Kidney tubule cell (primary cell): ENCODE measurements around the gene OR52N1.
A peak's percentile ranks its signal among the peaks of the same experiment; 100 is the strongest.

ENCODE experiments used
- DNase-seq: peaks from one replicate; pipeline ENCODE4 v3.0.0-alpha.2; 2018; ENCODE audit warnings: low spot score

The OR52N1 gene

DNA sequence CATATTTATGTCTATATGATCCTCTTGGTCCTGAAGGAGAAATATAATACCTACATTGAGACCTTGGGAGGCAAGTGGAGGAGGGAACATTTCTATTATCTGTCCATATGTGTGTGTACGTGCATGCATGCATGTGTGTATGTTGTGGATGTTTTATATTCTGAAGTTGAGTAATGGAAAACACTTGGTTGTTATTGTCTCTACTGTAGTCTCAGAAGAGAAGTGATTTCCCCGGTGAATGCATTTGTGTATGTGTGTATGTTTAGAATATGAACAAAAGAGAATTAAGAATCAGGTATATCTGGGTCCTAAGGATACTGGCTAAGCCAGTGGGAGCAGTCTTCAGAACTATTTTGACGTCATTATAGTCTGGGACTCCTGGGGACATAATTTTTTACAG, at the start of gene OR52N1:
Gene OR52N1, minus strand, starts transcription at position 101 of the 400 bp plus-strand sequence. CDS start 2,449 bp downstream, outside the sequence.
- DNase-seq, result no peak

DNA sequence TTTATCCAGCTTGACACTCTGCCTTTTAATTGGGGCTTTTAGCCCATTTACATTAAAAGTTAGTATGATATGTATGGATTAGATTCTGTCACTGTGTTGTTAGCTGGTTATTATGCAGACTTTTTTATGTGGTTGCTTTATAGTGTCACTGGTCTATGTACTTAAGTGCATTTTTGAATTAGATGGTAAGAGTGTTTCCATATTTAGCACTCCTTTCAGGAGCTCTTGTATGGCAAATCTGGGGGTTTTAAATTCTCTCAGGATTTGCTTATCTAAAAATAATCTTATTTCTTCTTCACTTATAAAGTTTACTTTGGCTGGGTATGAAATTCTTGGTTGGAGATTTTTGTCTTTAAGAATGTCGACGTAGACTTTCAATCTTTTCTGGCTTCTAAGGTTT, 46.6 kb upstream of the OR52N1 start:
- no peak for DNase-seq

DNA sequence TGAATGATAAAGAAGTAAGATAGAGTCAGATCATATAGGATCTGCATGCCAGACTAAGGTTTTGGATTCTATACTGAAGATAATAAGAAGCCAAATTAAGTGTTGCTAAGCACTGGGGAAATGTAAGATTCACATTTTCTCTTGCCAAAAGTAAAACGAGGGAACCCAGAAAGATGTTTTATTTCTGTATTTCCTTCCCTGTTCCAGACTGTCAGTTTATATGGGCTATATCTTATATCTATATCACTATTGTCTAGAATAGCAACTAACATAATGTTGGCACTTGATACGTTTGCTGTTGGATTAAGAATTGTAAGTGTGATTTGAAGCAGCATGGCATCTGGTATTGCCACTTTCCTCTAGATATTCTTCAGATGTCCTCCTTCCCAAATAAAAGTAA, 42.4 kb upstream of the OR52N1 start:
- DNase-seq, result no peak

DNA sequence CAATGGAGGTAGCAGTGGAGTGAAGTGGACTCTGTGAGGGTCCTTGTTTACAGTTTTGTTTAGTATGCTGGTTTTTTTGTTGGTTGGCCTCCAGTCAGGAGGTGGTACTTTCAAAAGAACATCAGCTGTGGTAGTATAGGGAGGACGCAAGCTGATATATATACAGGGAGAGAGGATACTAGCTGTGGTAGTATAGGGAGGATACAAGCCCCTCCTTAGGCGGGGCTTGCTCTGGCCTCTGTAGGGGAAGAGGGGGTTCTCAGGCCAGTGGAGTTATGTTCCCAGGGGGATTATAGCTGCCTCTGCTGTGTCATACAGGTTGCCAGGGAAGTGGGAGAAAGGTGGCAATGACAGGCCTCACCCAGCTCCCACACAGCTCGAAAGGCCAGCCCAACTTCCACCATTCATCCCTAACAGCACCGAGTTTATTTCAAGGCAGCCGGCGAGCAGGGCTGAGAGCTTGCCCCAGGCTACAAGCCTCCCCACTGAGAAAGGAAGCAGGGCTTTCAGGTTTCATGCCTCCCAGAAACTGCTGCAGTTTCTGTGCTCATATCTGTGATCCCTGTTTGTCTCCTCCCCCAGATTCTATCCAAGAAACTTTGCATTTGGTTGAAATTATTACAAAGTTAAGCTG, 40.2 kb upstream of the OR52N1 start:
- DNase-seq, result no peak

DNA sequence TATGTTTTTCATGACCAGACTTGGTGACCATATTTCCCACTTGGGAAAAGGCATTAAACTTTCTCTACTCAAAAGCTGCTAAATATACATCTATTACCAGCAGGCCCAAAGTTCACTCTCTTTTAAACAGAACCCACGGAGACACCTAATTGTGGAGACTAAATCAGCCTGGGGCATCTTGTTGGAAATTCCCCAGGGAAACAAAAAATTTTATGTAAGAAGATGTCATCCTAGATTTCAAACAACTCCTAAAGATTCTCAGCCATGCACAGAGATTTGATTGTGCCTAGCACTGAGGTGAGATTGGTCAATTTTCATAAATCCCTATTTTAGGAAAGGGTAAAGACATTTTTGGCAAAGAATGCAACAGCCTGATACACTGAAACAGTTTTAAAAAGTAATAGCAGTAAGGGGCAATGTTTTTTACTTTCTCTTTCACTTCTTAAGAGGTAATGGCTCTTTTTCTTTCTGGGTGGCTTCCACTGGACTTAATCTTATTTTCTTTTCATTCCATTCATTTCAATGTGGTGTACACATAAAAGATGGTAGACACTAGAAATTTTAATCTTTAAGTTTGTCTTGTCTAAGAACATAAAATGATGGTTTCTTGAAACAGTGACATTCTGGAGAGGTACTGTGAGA, 27.3 kb upstream of the OR52N1 start:
- DNase-seq, result no peak

DNA sequence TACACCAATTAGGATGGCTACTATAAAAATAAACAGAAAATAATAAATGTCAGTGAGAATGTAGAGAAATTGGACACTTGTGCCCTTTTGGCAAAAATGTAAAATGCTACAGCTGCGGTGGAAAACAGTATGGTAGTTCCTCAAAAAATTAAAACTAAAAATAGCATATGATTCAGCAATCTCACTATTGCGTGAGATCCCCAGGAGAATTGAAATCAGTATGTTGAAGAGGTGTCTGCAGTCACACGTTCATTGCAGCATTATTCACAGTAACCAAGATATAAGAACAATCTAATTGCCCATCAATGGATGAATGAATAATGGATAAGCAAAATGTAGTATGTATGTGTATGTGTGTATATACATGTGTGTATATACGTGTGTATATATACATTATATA, 24.5 kb upstream of the OR52N1 start:
- no peak for DNase-seq

DNA sequence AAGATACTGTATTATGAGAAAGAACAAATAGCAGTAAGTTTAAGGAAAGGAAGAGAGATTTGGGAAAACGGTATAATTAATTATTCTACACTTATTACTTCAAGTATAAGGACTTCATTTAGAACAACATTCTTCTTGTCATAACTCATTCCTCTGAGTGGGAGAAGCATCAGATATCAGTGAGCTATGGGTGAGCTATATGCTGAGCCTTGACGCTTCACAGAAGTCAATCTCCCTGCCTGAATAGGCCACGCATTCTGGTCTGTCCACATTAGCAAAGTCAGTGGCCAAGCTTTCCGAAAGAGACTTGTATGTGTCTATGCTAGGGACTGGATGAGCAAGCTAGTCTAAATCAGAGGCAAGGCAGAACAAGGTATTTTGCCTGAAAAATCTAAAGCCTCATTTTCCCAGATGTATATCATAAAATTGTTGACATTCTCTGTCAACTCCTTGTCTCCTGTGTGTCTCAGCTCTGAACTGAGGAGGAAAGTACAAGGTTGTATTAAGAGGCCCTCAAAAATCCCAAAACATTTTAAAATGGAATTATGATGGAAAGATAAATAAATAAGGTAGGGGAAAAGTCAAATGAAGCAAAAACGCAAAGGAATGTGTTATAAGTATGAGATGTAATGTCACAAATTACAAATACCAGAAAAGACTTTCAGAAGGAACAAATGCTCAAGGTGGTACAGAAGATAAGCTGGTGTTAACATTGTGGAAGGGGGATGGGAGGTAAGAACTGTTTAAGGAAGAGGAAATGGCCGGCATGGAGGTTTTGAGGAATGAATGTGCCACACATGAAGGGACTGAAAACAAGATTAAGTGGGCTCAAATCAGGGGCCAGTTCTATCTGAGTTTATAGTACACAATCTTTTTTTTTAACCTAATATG, 19.1 kb upstream of the OR52N1 start:
- no peak for DNase-seq

DNA sequence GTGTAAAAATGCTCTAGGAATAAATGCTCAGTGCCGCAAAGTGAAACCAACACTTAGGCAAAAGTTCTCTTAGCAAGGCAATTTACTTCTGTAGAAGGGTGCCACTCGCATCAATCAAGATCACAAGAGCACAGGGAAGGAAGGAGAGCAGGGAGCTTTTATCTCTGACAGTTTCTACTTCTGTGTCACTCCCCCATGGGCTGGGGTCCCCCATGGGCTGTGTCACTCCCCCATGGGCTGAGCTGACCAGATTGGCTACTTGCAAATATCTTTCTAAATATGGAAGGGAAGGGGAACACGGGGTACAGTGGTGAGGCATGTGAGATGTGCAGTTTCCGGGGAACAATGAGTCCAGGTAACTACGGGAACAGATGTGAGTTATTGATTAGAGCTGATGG, 18.1 kb upstream of the OR52N1 start:
- no peak for DNase-seq

DNA sequence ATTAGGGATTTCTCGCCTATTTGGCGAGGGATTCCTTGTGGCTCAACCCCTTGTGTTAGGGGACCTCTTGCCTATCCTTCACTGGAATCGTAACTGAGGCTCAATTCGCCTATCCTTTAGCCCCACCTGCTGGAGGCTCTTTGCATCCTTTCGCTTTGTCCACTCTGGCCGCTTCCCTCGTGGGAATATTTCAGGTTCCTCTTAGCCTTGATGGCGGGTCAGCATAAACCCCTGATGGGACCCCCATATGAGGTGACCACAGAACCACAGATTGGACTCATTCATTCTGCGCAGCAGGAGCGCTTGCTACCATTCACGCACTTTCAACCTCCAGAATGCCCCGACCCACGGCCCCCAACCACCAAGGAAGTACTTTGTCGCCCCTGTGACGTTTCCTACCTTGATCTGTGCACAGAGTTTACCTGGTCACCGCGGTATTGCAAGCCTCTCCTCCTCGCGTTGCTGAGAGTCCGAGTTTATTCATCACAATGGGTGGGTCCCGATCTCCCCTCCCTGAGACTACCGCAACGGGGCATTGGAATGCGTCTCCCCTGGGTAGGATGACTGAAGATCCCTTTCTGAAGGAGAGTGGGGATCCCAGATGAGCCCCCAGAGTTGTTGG, 17.5 kb upstream of the OR52N1 start, which contains the start of gene OR52N2:
Gene OR52N2, plus strand, starts transcription at position 425 of the 622 bp plus-strand sequence. CDS start 11,412 bp downstream, outside the sequence.
- peak; percentile 68 for DNase-seq

DNA sequence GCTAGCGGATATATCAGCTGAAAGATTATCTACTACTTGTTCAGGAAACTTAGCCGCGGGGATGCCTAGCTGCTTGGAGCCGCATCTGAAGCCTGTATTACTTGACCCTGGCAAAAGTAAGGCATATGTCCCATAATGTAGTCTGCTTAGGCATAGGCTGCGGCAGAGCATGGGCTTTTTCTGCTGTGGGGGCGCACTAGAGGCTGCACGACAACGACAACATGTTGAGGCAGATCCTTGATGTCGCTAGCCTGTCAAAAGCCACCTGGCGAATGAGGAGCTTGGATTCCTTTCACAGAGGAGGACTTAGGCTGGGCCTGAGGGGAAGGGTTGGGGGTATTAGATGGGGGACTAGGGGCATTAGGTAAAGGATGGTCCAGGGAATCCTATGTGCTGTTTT, 16.5 kb upstream of the OR52N1 start:
- DNase-seq, result no peak

DNA sequence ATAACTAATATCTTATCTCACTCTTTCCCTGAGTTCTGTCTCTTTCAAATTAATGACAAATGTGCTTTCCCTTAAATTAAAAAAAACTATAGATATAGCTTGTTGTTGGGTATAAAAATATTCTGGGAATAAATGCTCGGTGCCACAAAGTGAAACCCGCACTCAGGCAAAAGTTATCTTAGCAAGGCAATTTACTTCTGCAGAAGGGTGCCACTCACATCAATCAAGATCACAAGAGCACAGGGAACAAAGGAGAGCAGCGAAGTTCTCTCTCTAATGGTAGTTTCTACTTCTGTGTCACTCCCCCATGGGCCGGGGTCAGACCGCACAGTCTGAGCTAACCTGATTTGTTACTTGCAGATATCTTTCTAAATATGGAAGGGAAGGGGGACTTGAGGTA, 12.9 kb upstream of the OR52N1 start:
- no peak for DNase-seq

DNA sequence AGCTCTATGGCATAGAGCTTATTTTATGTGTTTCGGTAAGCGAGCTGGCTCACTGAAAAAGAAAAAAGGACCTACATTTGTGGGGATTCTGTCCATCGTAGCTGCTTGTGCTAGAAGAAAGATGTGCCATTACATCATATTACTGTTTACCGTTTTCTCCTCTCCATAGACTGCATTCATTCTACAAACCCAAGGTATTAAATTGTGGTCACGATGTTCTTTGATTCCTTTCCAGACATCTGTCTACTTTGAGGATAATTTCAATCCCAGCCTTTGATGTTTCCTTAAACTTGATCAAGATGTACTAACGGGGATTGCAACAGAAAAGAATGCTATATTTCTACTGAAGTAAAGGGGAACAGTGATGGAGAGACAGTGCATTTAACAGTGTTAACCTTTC, 5.5 kb upstream of the OR52N1 start:
- DNase-seq, result no peak

DNA sequence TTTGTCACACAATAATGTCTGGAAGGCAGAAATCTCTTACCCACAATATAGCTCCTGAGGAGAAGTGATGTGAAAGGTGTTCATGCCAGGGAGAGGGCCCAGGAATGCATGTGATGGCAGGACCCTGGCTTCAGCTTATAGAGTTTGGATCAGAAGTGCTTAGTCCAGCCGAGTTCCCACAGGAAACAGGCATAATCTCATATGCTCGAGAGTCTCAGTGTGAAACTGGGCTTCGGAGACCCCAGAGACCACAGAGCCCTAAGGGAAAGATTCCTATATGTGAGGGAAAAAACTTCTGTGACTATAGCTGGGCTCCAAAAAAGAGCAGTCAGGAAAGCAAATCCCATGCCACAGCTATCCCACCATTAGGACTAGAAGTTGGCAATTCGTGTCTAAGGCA, 7.8 kb downstream of the OR52N1 start, which contains the start of gene OR52N5:
Gene OR52N5, minus strand, starts transcription at position 101 of the 400 bp plus-strand sequence. CDS start 4,721 bp downstream, outside the sequence.
- DNase-seq, result no peak

DNA sequence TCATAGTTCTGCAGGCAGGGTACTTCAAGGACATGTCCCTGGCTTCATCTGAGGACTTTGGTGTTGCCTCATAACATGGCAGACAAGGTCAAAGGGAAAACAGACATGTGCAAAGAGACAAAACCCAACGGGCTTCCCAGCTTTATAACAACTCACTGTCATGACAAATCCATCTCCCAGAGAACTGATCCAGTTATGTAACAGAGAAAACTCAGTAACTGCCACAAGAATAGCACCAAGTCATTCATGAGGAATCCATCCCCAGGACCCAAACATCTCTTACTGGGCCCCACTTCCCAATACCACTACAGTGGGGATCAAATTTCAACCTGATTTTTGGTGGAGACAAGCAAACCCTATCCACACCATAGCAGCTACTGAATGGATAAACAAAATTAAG, 24.0 kb downstream of the OR52N1 start:
- DNase-seq, result no peak

DNA sequence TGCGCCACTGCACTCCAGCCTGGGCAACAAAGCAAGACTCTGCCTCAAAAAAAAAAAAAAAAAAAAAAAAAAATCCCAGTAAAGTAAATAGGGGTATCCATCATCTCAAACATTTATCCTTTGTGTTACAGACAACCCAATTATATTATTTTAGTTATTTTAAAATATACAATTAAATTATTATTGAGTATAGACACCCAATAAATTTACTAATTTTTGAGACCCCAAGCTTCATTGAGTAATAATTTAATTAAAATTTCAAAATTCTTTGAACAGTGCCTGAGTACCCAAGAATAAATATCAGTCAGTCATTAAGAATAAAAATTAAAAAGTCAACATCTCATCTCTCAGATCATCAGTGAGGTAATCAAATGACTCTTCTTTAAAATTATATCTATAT, 37.1 kb downstream of the OR52N1 start, which contains the start of gene OR52N4:
Gene OR52N4, plus strand, starts transcription at position 301 of the 400 bp plus-strand sequence. CDS start 498 bp downstream, outside the sequence.
- DNase-seq, result no peak

DNA sequence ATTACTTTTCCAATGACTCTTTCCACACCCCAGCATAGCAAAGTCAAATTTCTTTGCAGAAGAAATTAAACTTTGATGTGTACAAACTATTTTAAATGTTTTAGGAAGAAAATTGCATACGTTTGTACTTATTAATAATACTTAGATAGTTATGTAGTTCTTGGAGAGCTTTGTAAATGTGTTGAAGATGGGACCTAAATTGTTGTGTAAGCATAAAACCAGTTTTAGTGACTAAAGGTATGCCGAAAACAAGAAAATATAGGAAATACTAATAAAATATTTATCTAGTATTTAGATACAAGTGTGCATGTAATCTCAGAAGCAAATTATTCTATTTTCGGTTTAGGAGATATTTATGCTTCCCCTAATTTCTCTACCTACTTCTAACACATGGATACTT, 41.2 kb downstream of the OR52N1 start:
- DNase-seq, result no peak

DNA sequence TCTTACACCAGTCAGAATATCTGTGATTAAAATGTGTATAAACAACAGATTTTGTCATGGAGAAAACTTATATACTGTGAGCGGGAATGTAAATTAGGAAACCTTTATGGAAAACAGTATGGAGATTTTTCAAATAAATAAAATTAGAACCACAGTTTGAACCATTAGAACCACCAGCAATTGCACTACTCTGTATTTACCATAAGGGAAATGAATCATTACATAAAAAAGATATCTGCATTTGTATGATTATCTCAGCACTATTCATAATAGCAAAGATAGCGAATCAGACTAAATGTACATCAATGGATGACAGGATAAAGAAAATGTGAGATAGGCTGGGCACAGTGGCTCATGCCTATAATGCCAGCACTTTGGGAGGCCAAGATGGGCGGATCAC, 44.5 kb downstream of the OR52N1 start:
- no peak for DNase-seq

DNA sequence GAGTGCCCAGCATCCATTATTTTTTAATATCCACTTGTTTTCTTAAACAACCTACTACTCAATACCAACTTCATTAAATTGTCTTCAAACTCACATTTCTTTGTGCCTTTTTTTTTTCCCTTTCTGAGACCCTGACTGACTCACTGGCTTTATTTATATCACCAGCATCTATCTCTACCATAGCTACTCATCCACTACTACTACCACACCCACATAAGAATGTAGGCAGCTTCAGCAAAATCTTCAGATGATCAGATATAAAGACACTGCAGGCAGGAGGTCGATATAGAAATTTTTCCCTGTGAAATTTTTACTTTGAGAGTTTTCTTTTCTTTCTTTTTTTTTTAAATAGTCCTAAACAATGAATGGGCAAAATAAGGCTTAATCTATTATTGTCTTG, 52.6 kb downstream of the OR52N1 start:
- no peak for DNase-seq

DNA sequence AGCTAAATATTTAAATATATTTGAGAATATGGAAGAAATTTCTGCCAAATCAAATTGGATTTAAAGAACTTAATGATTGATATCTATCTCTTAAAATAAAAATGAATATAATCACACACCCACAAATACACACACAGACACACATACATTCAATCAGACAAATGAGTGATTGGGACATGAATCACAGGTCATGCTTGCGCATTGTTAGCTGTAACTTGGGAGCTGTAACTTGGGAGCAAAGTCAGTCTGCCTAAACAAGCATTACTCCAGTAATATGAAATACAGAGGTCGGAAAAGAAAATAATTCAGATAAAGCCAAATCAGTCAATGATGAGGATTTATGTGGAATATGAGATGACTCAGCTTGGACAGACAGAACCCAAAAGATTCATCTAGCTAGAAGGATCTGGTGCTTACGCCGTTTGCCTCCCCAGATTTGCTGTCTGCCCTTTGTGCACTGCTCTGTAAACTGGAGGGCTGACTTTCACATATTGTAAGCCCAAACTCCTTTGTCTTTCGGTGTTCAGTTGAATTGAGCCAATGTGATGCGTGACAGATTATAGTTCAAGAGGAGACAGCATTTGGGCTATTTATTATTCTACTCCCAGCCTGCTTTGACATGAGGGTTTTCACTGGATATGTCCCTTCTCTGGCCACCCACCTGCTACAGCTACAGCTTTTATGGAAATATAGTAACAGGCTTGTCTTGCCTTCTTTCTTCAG, 53.2 kb downstream of the OR52N1 start:
- DNase-seq, result peak; percentile 11

DNA sequence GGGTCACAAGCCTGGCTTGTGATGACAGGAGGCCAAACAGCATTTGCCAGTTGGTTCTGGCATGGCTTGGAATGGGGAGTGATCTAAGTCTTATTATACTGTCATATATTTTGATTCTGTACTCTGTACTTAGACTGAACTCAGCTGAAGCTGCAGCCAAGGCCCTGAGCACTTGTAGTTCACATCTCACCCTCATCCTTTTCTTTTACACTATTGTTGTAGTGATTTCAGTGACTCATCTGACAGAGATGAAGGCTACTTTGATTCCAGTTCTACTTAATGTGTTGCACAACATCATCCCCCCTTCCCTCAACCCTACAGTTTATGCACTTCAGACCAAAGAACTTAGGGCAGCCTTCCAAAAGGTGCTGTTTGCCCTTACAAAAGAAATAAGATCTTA, 54.0 kb downstream of the OR52N1 start:
- DNase-seq, result peak; percentile 23
